HepG2 (cell line): ENCODE measurements around the gene ALPI. TPM values are rescaled to one million over a fixed set of nuclear protein-coding genes. Genes with fewer than 3 reads are reported as not detected.
A peak's percentile ranks its signal among the peaks of the same experiment; 100 is the strongest.

ENCODE experiments used
- ATAC-seq: fragments of 200-7000 bp; cut with Tn5 transposase; 3 replicates; pipeline ENCODE4 v1.9.1; 2020; ENCODE audit warnings: mild to moderate bottlenecking, moderate library complexity
- BruUV-seq: library from RNA; stranded (reverse); fragments of 400-500 nt; replicated peaks from 2 replicates; lab custom pipeline; 2021; lab: Mats Ljungman, UMichigan
- CTCF ChIA-PET: fragments of 300-600 bp; formaldehyde crosslinking; extraction: SDS; loops from one replicate; lab custom pipeline; 2021; ENCODE audit warnings: low total read pairs, inconsistent platforms, low intra/inter-chr PET ratio; lab: Yijun Ruan, JAX
- POLR2A ChIA-PET: fragments of 350-600 bp; sonication (Branson Sonifier 250); formaldehyde crosslinking; loops from one replicate; lab custom pipeline; 2020; ENCODE audit warnings: antibody characterized with exemption, inconsistent platforms; lab: Yijun Ruan, JAX
- DNase-seq: peaks from one replicate; pipeline ENCODE4 v3.0.0-alpha.2; 2015; ENCODE audit warnings: low spot score
- FAIRE-seq: peaks from 3 replicates; lab custom pipeline; 2011; peaks lifted over from hg19 to GRCh38; lab: Jason Lieb, UNC
- H2AFZ ChIP-seq: one replicate; pipeline ENCODE4 v1.6.1; 2011; ENCODE audit warnings: low read length, inconsistent platforms
- H3K27ac ChIP-seq: fragments of 300-600 bp; 3 replicates; pipeline ENCODE4 v1.8.0; 2011; ENCODE audit warnings: mixed run types, mild to moderate bottlenecking, mixed read lengths, low read length, inconsistent platforms; ENCODE audit not compliant: insufficient read depth; ENCODE audit errors: extremely low read length
- H3K27me3 ChIP-seq, 2 experiments: fragments of 200-600 bp in 1 of 2; 2 replicates in 1 of 2; 3 replicates in 1 of 2; pipeline versions ENCODE4 v1.6.0 to v1.8.0; 2011; ENCODE audit warnings: low read length in 2 of 2, mild to moderate bottlenecking in 2 of 2, moderate library complexity in 2 of 2, inconsistent platforms in 1 of 2; ENCODE audit not compliant: insufficient read depth in 2 of 2, control insufficient read depth in 1 of 2
- H3K36me3 ChIP-seq, 2 experiments: fragments of 200-600 bp in 1 of 2; replicated peaks in 1 of 2; 2 replicates in 1 of 2; 3 replicates in 1 of 2; pipeline versions ENCODE4 v1.5.1 to v1.8.0; 2011; ENCODE audit warnings: low read length in 2 of 2, inconsistent platforms in 1 of 2; ENCODE audit not compliant: insufficient read depth in 2 of 2, control insufficient read depth in 1 of 2
- H3K4me1 ChIP-seq: 2 replicates; pipeline ENCODE4 v1.5.1; 2012; ENCODE audit warnings: low read length, inconsistent platforms; ENCODE audit not compliant: insufficient read depth
- H3K4me2 ChIP-seq: 2 replicates; pipeline ENCODE4 v1.6.0; 2011; ENCODE audit warnings: low read depth, low read length, inconsistent platforms
- H3K4me3 ChIP-seq, 3 experiments: fragments of 200-600 bp in 1 of 3; sonication (generic), shearing (Covaris generic) in 1 of 3; replicated peaks in 1 of 3; 2 replicates each; pipeline ENCODE4 v1.5.1; 2011 to 2016; ENCODE audit warnings: low read length in 3 of 3, inconsistent platforms in 2 of 3, low read depth in 2 of 3, mild to moderate bottlenecking in 2 of 3, control low read depth in 1 of 3, mixed read lengths in 1 of 3; ENCODE audit not compliant: insufficient read depth in 1 of 3
- H3K79me2 ChIP-seq: one replicate; pipeline ENCODE4 v1.6.1; 2011; ENCODE audit warnings: low read length, inconsistent platforms; ENCODE audit not compliant: insufficient read depth
- H3K9ac ChIP-seq: 2 replicates; pipeline ENCODE4 v1.6.0; 2011; ENCODE audit warnings: mild to moderate bottlenecking, low read depth, low read length, inconsistent platforms; ENCODE audit not compliant: insufficient read depth
- H3K9me3 ChIP-seq: 2 replicates; pipeline ENCODE4 v1.5.1; 2012; ENCODE audit warnings: mild to moderate bottlenecking, low read length
- H4K20me1 ChIP-seq: 2 replicates; pipeline ENCODE4 v1.6.0; 2011; ENCODE audit warnings: inconsistent platforms, mild to moderate bottlenecking, low read length, moderate library complexity; ENCODE audit not compliant: insufficient read depth
- CTCF ChIP-seq: sonication (generic); formaldehyde crosslinking; IDR thresholded peaks from 2 replicates; pipeline ENCODE4 v1.5.0; 2020; ENCODE audit warnings: mild to moderate bottlenecking, missing genetic modification reagents, moderate library complexity
- MTF1 ChIP-seq: sonication (generic); formaldehyde crosslinking; IDR thresholded peaks from 2 replicates; pipeline ENCODE4 v1.5.0; 2020; ENCODE audit warnings: missing genetic modification reagents
- REST ChIP-seq, 2 experiments: IDR thresholded peaks; 2 replicates each; pipeline ENCODE4 v1.6.1; 2011 to 2012; ENCODE audit warnings: low read length in 2 of 2, borderline replicate concordance in 1 of 2, low read depth in 1 of 2, mild to moderate bottlenecking in 1 of 2, moderate library complexity in 1 of 2
- SALL1 ChIP-seq: sonication (generic); formaldehyde crosslinking; IDR thresholded peaks from 2 replicates; pipeline ENCODE4 v1.8.0; 2022; ENCODE audit warnings: mild to moderate bottlenecking, missing genetic modification reagents
- ZNF276 ChIP-seq: sonication (generic); formaldehyde crosslinking; IDR thresholded peaks from 2 replicates; pipeline ENCODE4 v1.4.0; 2020; ENCODE audit warnings: mild to moderate bottlenecking, low read depth, missing genetic modification reagents
- ZNF720 ChIP-seq: sonication (generic); formaldehyde crosslinking; IDR thresholded peaks from 2 replicates; pipeline ENCODE4 v1.4.0; 2020; ENCODE audit warnings: missing genetic modification reagents
- WGBS: methylation state at CpG from one replicate; pipeline ENCODE4 v1.1.6; 2017; ENCODE audit warnings: low lambda C conversion rate; 5-methylcytosine and 5-hydroxymethylcytosine counted together
- in situ Hi-C: cut with HindIII; loops from 2 replicates; pipeline ENCODE4 v1.10.0; 2017; ENCODE audit warnings: low pct_unique_long_range_greater_than_20kb; ENCODE audit not compliant: extremely low pct_ligation_motif_present
- intact Hi-C: fragments of 100-400 bp; cut with micrococcal nuclease; formaldehyde crosslinking; loops from one replicate; pipeline ENCODE4 v1.10.0; 2022; ENCODE audit not compliant: unreplicated experiment
- polyA plus RNA-seq, 8 experiments: library from polyadenylated mRNA; depleted of rRNA in 3 of 8; stranded (reverse) in 7 of 8; unstranded in 1 of 8; fragments of >200 nt; fragmentation: Illumina TruSeq in 4 of 8; extraction: Trizol in 4 of 8; gene quantifications; 2 replicates each; pipeline versions ENCODE4 v1.2.1 to v1.2.3, GENCODE V29; 2011 to 2016; ENCODE audit warnings: low read depth in 4 of 8, missing spikeins in 1 of 8, mixed read lengths in 1 of 8; ENCODE audit not compliant: insufficient read depth in 1 of 8
- total RNA-seq, 5 experiments: library from RNA; depleted of rRNA; stranded (reverse); fragments of >200 nt; fragmentation: Illumina TruSeq; extraction: Trizol; gene quantifications; 2 replicates each; pipeline ENCODE4 v1.2.3, GENCODE V29; 2016; ENCODE audit warnings: low read depth in 1 of 5
- TF ChIP-seq, protein P1 (sequence below): sonication (generic); formaldehyde crosslinking; IDR thresholded peaks from 2 replicates; pipeline ENCODE4 v1.8.0; 2022; ENCODE audit warnings: mild to moderate bottlenecking, missing genetic modification reagents, moderate library complexity

ALPI gene
- total and polyA plus RNA-seq, 2 of the 13 experiments (the other 11 are each of a cell fraction or from before 2014, with no cell fraction given) = not detected

DNA sequence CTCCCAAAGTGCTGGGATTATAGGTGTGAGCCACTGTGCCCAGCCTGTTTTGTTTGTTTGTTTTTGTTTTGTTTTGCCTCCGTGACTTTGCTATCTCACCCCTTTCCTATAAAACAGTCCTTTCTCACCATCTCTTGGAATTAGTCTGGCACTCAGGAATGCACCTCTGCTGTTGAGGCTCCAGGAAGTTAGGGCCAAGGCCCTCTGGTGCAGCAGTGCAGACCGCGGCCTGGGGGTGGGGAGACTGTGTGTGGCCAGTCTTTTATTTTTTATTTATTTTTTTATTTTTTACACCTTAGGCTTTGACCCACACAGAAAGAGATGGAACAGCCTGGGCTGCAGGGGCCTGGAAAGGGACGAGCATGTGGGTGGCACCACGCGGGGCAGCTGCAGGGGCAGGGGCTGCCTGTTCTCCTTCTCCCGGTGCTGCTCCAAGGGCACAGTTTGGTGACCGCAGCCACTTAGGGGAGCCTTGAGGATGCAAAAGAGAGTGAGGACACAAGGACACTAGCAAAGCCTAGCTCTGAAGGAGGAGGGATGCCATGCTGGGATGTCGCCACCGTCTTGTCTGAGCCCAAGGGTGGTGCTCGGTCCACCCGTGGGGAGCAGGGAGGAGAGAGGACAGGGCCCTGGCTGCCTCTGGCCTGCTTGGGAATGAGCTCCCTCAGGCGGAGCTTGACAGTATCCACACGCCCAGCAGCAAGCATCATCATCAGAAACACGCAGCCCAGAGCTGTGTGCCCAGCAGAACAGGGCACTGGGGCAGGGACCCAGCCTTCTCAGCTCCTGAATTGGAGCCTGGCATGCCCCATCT is 19.4 kb upstream of the ALPI start:
- Histone ChIP-seq H3K9me3 (no peaks in the 10 kb centered on the region), H3K9ac (no peak overlapping the region), H3K4me2 (no peak overlapping the region), H4K20me1 (no peaks in the 10 kb centered on the region), H3K27ac (no peak overlapping the region), H2AFZ (no peak overlapping the region), H3K36me3 (no peaks in the 10 kb centered on the region), H3K27me3 (peaks cover 24 to 48% of the 10 kb centered on the region in 2 experiments)
- CTCF ChIA-PET = interaction anchor here (1.8 kb wide), 1 partner anchor 536 kb away, joined by 7 read pairs; no protein-coding TSS in a partner anchor
- no peak for DNase-seq
- WGBS = 44% methylated on average over 12 of the region's 15 CpGs
- TF ChIP-seq ZNF720 (CRISPR knock-in tag) (no peak), ZNF276 (CRISPR knock-in tag) (no peak), CTCF (0 out of 2 replicates have a peak, but pooled peaks have one; percentile 5), MTF1 (no peak), REST (IDR thresholded peaks at IDR 0.05; ENCODE audit: borderline replicate concordance in 1 of 2, low read depth in 1 of 2, low read length in 2 of 2) (no peak), SALL1 (no peak)
- TF ChIP-seq, protein P1, sequence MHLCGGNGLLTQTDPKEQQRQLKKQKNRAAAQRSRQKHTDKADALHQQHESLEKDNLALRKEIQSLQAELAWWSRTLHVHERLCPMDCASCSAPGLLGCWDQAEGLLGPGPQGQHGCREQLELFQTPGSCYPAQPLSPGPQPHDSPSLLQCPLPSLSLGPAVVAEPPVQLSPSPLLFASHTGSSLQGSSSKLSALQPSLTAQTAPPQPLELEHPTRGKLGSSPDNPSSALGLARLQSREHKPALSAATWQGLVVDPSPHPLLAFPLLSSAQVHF (CRISPR knock-in tag) = no peak
- TF ChIP-seq, all 625 proteins: peak for 1
- no TSS peak for BruUV-seq
- H3K4me1 ChIP-seq = peaks cover 7% of the 10 kb centered on the region
- FAIRE-seq = no peak
- in situ Hi-C loops (no loop called here), intact Hi-C loops (no loop called here)
- POLR2A ChIA-PET = interaction anchor here (0.5 kb wide), 1 partner anchor 510 kb away, joined by 3 read pairs; no protein-coding TSS in a partner anchor
- H3K4me3 ChIP-seq = no peak overlapping the region
- H3K79me2 ChIP-seq = no peaks in the 10 kb centered on the region
- no peak for ATAC-seq
